HG03135 (cell line): ENCODE data around the gene BAD.
A peak's percentile ranks its signal among the peaks of the same experiment; 100 is the strongest.

Source experiments
- ATAC-seq: cut with Tn5 transposase; IDR thresholded peaks from one replicate; pipeline ENCODE4 v1.9.1; 2021; ENCODE audit warnings: mild to moderate bottlenecking, moderate library complexity; ENCODE audit not compliant: unreplicated experiment

BAD gene

DNA sequence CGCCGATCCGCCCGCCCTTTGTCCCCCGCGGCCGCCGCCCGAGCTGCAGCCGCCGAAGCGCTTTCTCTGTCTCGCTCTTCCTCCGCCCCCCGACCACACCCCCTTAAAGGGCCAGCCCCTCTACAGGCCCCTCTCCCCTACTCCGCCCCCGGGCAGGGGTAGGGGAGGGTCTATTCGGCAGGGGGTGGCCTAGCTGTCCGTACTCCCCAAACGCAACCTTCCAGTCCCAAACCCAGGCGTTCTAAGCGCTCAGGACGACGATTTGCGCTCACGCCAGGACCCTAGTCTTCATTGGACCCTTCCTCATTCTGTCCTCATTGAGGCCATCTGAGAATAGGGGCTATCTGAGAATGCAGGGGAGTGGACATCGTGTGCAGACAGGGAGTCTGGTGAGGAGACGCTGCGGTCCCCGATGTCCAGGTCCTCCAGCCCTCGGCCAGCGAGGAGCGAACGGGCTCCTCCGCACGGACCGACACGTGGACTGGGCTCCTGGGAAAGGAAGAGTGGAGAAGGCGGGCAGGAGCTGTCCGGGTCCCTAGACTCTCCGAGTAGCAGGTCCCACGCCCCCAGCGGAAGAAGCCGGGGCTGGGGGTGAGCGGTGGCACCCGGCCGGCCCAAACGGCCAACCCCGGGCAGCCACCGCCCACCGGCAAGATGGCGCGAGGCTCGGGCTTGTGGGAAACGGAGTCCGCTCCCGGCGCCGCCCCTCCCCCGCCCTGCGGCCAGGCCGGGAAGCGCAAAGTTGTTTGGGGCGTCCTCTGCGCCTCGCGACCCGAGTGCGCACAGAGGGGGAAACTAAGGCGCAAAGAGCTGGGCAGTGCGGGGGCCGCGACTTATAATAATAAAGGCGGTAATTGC is 37.4 kb downstream of the BAD start, which contains the start of gene PPP1R14B:
Gene PPP1R14B, minus strand, starts transcription at position 73 of the 858 bp plus-strand sequence. CDS start 270 bp downstream, outside the sequence.
- ATAC-seq = peak; percentile 33

DNA sequence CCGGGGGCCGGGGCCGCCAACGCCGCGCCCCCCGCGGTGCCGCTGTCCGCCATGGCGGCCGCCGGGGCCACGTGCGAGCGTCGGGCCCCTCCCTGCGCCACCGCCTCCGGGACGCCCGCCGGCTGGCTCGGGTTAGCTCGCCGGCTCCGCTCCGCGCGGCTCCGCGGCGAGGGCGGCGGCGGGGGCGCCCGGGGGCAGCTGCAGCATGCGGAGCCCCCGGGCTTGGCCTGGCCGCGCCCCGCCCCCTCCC is 37.9 kb downstream of the BAD start:
- ATAC-seq = peak; percentile 11

DNA sequence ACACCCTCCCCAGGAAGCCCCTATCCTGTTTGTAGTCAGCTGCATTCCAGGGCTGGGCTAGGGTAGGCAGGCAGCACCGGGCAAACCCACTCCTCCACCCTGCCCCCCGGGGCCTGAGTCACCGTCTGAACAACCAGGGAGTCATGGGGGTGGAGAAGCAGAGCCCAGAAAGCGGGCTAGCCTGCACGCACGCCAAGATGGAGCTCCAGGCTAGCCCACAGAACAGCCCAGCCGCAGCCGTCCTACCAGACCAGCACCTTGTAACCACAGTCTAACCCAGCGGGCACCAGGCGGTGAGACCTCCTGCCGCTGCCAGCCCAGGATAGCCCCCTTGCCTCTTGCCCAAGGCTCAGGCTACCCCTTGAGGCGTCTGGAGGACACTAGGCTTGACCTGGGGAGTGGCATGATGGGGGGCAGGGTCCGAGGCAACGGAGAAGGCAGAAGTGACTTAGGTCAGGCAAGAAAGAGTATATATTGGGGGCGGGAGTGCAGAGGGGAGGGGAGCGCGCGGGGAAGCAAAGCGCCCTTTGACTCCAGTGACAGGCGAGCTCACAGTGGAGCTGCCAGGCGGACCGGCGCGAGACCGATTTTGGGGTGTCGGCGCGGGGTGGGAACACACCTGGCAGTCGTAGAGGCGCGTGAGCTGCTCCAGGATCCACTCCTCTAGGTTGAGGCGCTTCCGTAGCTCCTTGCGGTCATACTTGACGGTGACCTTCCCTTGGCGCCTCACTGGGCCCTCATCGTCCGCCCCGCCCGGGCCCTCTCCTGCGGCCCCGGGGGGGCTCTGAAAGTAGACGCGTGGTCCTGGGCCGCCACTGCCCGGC is 38.5 kb downstream of the BAD start:
- ATAC-seq = no peak

DNA sequence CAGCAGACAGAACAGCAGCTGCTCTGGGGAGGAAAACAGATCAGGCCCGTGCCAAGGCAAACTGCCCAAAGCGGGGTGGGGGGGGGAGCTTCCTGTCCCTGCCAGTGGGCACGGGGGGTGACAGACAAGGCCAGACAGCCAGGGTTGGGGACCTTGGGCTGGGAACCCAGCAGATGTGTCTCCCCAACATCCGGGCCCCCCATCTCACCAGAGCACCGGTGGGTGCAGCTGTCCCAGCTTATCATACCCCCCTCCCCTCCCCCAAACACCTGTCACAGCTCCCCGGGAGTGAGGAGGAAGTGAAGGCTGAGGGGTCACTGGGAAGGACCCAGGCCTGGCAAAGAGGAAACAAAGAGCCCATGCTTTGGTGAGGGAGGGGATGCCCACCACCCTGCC is 39.1 kb downstream of the BAD start:
- no peak for ATAC-seq

DNA sequence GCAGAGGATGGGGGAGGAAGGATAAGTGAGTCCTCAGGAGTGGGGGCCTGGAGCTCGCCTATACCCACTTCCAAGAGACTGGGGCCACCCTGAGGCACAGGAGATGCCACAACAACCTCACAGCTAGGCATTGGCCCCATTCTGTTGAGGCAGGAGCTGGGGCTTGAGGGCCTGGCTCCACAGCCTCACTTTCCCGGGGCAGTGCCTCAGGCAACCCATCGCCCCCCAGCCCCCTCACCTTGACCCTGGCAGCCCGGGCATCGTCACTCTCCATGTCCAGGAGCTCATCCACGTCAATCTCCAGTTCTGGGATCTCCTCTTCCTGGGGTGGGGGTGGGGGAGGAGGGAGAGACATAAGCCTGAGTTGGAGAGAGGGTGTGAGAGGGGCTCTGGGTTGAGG is 39.5 kb downstream of the BAD start:
- no peak for ATAC-seq

DNA sequence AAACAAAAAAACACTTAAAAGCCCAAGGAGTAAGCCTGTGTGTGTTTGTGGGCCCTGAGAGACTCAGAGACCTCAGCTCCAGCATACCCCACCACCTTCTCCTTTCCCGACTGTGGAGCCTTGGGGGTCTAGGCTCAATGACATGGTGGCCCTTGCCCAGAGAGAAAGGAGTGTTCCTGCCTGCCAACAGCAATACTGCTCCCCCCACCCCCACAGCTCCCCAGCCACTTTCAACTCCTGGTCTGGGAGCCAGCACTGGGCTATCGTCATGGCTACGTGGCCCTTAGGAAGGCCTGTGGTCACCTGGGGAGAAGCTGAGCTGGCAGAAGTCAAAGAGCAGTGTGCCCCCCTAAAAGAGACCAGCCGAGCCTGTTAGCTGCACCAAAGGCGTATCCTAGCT is 40.4 kb downstream of the BAD start:
- ATAC-seq = no peak

DNA sequence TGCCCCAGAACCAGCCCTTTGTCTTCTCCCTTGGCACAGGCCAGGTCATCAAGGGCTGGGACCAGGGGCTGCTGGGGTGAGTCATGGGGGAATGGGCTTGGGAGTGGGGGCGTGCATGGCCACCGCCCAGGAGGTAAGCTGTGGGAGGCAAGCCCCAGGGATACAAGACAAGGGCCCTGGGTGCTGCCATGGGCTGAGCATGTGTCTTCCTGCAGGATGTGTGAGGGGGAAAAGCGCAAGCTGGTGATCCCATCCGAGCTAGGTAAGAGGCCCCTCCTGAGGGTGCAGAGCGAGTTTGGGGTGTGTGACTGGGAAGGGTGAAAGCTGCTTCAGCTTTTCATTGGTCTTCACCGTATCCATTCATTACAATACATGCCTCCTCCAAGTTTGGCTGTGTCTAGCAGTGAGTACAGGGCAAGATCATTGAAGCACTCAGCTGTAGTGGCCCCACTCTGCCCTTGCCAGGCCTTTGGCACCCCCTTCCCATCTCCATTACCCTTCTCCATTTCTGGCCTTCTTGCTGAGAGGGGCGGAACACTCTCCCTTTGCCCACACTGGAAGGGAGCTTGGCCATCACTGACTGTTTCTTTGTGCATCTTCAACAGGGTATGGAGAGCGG is 41.1 kb downstream of the BAD start:
- no peak for ATAC-seq

DNA sequence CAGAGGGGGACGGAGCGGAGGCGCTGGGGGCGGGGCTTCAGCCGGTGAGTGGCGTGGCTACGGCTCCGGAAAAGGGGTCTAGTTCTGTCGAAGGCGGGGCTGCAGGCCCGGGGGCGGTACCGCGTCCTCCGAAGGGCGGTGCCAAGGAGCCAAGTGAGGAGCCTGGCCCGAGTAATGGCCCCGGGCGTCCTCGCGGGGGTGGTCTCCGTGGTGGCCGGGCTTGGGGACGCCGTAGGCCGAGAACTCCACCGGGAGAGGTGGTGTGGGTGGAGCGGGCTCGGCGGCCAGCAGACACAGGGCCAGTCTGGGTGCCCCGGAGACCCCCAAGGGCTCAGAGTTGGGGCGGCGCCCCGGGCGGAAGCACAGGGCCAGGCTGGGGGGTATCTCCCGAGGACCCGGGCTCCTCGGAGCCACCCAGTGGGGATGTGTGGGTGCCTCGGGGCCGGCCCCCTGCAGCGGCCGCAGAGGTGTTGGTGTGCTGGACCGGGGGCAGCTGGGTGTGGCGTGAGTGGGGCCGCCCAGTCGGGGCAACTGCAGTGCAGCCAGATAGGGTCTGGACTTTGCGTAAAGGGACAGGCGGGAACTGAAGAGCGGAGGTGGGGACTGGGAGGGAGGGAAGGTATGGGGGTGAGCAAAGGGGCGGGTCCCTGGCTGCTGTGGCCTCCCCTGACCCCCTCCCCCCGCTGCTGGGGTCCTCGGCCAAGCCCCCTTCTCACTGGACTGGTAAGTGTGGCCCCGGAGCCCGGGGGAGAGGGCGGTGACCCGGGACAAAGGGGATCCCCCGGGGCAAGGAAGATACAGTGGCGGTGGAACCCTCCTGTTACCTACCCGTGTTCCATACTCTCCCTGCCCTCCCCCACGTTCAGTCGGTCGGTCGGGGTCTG is 42.7 kb downstream of the BAD start:
- ATAC-seq = peak; percentile 10

DNA sequence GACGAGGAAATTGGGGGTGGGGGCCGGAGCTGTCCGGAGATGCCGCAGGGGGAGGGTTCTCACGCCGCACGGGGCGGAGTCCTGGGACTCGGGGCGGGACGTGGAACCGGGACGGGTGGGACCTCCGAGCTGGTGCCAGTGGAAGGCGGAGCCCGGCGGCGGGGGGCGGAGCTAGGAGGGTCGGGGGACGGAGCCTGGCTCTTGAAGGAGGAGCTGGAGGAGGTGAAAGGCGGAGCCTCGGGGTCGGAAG is 43.3 kb downstream of the BAD start:
- peak; percentile 66 for ATAC-seq

GRCh38 chr11:64240435-64241240 is 43.8 kb downstream of the BAD start, which contains the start of gene FKBP2:
TSS of gene FKBP2 (plus strand) at chr11:64241095. CDS start at chr11:64242388, 1,293 bp downstream.
- peak; percentile 45 for ATAC-seq

GRCh38 chr11:64239662-64240434 is 44.6 kb downstream of the BAD start:
- ATAC-seq = peak; percentile 11

DNA sequence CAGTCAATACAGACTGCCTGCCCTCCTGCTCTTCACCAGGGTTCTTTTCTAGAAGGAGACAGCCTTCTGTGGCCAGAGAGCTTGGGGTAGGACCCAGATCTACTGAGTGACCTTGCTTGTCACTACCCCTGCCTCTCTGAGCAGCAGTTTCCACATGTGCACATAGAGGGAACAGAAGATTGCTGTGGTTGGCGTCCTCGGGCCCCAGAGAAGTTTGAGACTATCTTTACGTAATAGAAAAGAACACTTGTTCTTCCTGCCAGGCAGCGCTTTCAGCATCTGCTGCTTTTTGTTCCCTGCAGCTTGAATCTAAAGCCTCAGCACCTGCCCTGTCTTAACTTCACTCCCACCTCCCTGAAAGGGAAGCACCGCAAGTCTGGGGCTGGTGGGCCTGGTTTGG is 45.5 kb downstream of the BAD start:
- ATAC-seq = no peak

- ATAC-seq = no peak
Measured at GRCh38 chr11:64238076-64238475, 46.4 kb downstream of the BAD start.

- ATAC-seq = no peak
Measured at GRCh38 chr11:64237484-64237951, 46.9 kb downstream of the BAD start.

- ATAC-seq = no peak
Measured at GRCh38 chr11:64235437-64236161, 48.9 kb downstream of the BAD start.

DNA sequence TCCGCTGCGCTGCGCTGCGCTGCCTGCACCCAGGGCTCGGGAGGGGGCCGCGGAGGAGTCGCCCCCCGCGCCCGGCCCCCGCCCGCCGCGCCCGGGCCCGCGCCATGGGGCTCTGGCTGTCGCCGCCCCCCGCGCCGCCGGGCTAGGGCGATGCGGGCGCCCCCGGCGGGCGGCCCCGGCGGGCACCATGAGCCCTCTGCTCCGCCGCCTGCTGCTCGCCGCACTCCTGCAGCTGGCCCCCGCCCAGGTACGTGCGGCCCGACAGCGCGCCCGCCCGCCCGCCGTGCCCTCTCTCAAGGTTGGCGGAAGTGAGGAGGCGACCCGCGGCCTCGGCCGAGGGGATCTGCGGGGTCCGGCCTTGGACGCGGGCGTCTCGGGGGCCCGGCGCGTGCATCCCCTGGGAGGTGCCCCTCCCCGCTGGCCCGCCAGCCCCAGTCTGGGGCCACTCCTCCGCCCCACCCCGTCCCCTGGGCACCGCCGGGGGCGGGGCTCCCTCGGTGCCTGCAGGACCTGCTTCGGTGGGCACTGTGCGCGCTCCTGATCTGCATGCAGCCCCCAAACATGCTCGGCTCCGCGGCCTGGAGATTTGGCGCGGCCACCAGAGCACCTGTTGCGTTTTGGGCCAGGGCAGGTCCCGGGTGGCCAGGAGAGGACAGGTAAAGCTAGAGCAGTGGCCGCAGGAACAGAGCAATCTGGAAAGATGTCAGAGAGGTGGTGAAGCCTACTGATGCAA is 49.7 kb downstream of the BAD start:
- ATAC-seq = no peak

- peak; percentile 38 for ATAC-seq
Measured at GRCh38 chr11:64233913-64234586, 50.4 kb downstream of the BAD start, which contains the start of gene VEGFB. TSS of gene VEGFB (plus strand) at chr11:64234584. CDS start at chr11:64234834, 250 bp downstream.
